Stimulated activated CD8-positive, alpha-beta memory T cell treated with anti-CD3 and anti-CD28 coated beads, Interleukin-12 subunit alpha, Interleukin-12 subunit beta, amount 100 ng/mL, for 4 hours (primary cell): Measurements from ENCODE around the gene PRR23E.

Experiments
- DNase-seq: peaks from one replicate; pipeline ENCODE4 v3.0.0-alpha.2; 2020; ENCODE audit warnings: low read depth

Gene PRR23E

GRCh38 chr3:127165036-127165435 lies 27.9 kb upstream of the PRR23E start:
- no peak for DNase-seq

- no peak for DNase-seq
Measured at GRCh38 chr3:127165694-127166485, 27.0 kb upstream of the PRR23E start.

- DNase-seq, result no peak
Measured at GRCh38 chr3:127166501-127167065, 26.3 kb upstream of the PRR23E start.

- DNase-seq, result no peak
Measured at GRCh38 chr3:127167315-127168043, 25.5 kb upstream of the PRR23E start.

GRCh38 chr3:127168271-127168670 lies 24.7 kb upstream of the PRR23E start:
- DNase-seq, result no peak

- no peak for DNase-seq
Measured at GRCh38 chr3:127170814-127171213, 22.1 kb upstream of the PRR23E start.

GRCh38 chr3:127171320-127171719 lies 21.6 kb upstream of the PRR23E start:
- DNase-seq, result no peak

- DNase-seq, result no peak
Measured at GRCh38 chr3:127171721-127172120, 21.2 kb upstream of the PRR23E start.

GRCh38 chr3:127172211-127172610 lies 20.7 kb upstream of the PRR23E start:
- DNase-seq, result no peak

GRCh38 chr3:127172781-127173515 lies 20.0 kb upstream of the PRR23E start:
- DNase-seq, result no peak

- no peak for DNase-seq
Measured at GRCh38 chr3:127173516-127174166, 19.3 kb upstream of the PRR23E start.

- no peak for DNase-seq
Measured at GRCh38 chr3:127174284-127174683, 18.6 kb upstream of the PRR23E start.

- no peak for DNase-seq
Measured at GRCh38 chr3:127174715-127175140, 18.2 kb upstream of the PRR23E start.

GRCh38 chr3:127175272-127175671 lies 17.7 kb upstream of the PRR23E start:
- DNase-seq, result no peak

GRCh38 chr3:127177226-127177625 lies 15.7 kb upstream of the PRR23E start:
- no peak for DNase-seq

- no peak for DNase-seq
Measured at GRCh38 chr3:127180859-127181258, 12.1 kb upstream of the PRR23E start.

- DNase-seq, result no peak
Measured at GRCh38 chr3:127182431-127182830, 10.5 kb upstream of the PRR23E start.

GRCh38 chr3:127182848-127183714 lies 9.8 kb upstream of the PRR23E start:
- no peak for DNase-seq

GRCh38 chr3:127183931-127184869 lies 8.7 kb upstream of the PRR23E start:
- DNase-seq, result no peak

GRCh38 chr3:127184870-127185216 lies 8.1 kb upstream of the PRR23E start:
- DNase-seq, result no peak
